ENCODE data around the gene MICAL3.

- TF ChIP-seq EZH2phosphoT487 (IDR thresholded peaks at IDR 0.05; ENCODE audit: insufficient read depth, low read depth) = no peak
- no peak for TF ChIP-seq EZH2 (IDR thresholded peaks at IDR 0.05; ENCODE audit: insufficient read depth, poor library complexity, severe bottlenecking)
Observed at GRCh38 chr22:17785185-17786184, 238.9 kb downstream of the MICAL3 start.

Measured in GM23248 (cell line).